HAP-1 (cell line): Measurements from ENCODE around the gene CTSD.

Experiments used
- DNase-seq, 2 experiments: peaks; one replicate each; pipeline ENCODE4 v3.0.0-alpha.2; 2016 to 2020; ENCODE audit warnings: low spot score in 2 of 2
- H3K27me3 ChIP-seq: fragments of 250-450 bp; sonication (Bioruptor Pico); 2 replicates; pipeline ENCODE4 v1.5.1; 2020; ENCODE audit warnings: low read depth, mild to moderate bottlenecking, moderate library complexity
- H3K36me3 ChIP-seq: fragments of 250-450 bp; sonication (Bioruptor Pico); replicated peaks from 2 replicates; pipeline ENCODE4 v1.5.1; 2020; ENCODE audit warnings: mild to moderate bottlenecking
- H3K4me1 ChIP-seq: fragments of 250-450 bp; sonication (Bioruptor Pico); 2 replicates; pipeline ENCODE4 v1.5.1; 2020; ENCODE audit warnings: mild to moderate bottlenecking
- H3K4me3 ChIP-seq: fragments of 250-450 bp; sonication (Bioruptor Pico); 2 replicates; pipeline ENCODE4 v1.5.1; 2020; ENCODE audit warnings: mild to moderate bottlenecking, moderate library complexity
- H3K9me3 ChIP-seq: fragments of 250-450 bp; sonication (Bioruptor Pico); 2 replicates; pipeline ENCODE4 v1.5.1; 2020; ENCODE audit warnings: mild to moderate bottlenecking, moderate library complexity
- in situ Hi-C: fragments of 300-500 bp; cut with MboI; formaldehyde crosslinking; loops from 3 replicates; pipeline ENCODE4 v1.14.3; 2020; ENCODE audit warnings: low sequenced_read_pairs, inconsistent platforms, mixed read lengths

CTSD gene

DNA sequence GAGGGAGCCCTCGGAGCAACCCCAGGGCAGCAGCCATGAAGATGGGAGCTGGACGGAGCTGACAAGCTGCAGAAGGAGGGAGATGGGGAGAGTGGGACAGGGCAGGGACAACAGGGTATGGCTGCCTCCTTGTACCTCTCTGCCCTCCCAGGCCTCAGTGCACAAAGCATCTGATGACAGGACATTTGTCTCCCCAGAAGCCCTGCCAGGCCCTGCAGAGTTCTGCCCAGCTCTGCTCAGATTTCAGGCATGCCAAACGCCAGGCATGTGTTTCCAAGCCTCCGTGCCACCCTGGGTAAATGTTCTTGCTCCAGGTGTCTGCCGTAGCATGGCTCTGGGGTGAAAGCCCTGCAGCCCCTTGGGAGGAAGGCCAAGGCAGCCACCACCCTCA is 12.2 kb downstream of the CTSD start:
- H3K4me1 ChIP-seq: no peaks in the 10 kb centered on the region
- no peak for DNase-seq
- H3K36me3 ChIP-seq: no peaks in the 10 kb centered on the region; the same call in 1 of the 2 replicates
- in situ Hi-C loops: no loop called here
- H3K9me3 ChIP-seq: no peaks in the 10 kb centered on the region
- no peak overlapping the region for H3K4me3 ChIP-seq
- no peaks in the 10 kb centered on the region for H3K27me3 ChIP-seq

DNA sequence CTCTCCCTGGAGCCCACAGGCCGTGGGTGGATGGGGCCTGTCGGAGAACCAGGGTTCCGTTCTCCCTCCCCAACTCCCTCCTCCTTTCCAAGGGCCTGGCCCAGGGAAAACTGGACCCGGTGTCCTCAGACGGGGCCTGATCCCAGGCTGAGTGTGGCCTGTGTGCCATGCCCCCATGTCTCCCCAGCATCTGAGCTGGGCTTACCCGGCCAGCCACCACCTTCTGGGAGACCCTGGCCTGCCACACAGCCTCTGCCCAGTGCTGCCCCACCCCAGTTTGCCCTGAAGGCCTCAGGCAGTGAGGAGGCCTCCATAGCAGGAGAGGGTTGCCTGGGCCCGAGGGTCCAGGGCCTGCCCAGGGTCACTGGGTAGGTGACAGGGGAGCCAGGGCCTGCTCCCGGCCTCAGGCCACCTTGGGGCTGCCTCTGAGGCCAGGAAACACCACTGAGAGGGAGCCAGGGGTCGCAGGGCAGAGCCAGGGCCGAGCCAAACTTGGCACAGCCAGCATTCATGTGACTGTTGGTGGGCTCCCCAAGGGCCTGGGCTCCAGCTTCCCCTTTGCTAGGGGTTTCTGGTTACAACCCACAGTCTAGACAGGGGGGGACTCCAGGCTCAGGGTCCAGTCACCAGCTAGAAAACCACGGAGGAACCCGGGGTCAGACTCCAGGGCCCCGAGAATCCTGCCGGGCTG is 12.7 kb downstream of the CTSD start:
- H3K4me1 ChIP-seq: no peaks in the 10 kb centered on the region
- H3K4me3 ChIP-seq: no peak overlapping the region
- no peaks in the 10 kb centered on the region; the same call in 1 of the 2 replicates for H3K36me3 ChIP-seq
- DNase-seq: no peak
- H3K9me3 ChIP-seq: no peaks in the 10 kb centered on the region
- H3K27me3 ChIP-seq: no peaks in the 10 kb centered on the region
- in situ Hi-C loops: no loop called here

DNA sequence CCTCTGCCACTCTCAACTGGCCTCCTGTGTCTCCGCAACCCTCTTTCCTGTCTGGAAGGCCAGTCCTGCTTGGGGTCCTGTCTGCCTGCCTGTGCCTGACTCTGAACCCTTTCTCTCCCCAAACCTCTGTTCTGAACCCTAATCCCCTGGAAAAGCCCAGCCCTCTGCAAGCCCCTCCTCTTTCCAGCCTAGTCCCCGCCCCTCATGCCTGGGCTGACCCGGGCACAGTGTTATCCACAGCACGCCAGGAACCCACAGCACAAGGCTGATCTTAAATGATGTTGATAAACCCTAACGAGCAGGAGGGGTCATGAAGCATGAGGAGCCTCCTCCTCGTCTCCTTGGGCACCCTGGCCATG is 13.3 kb downstream of the CTSD start, which contains the start of gene IFITM10:
Gene IFITM10 (minus strand): TSS at position 115 of the 359 bp plus-strand sequence. CDS start 153 bp downstream, outside the sequence.
- Histone ChIP-seq H3K9me3 (no peaks in the 10 kb centered on the region), H3K36me3 (no peaks in the 10 kb centered on the region), H3K27me3 (no peaks in the 10 kb centered on the region), H3K4me1 (no peaks in the 10 kb centered on the region), H3K4me3 (no peak within 1 kb of the TSS)
- in situ Hi-C loops: no loop called here
- DNase-seq: no peak

- Histone ChIP-seq H3K4me3 (no peak overlapping the region), H3K4me1 (no peaks in the 10 kb centered on the region), H3K36me3 (no peaks in the 10 kb centered on the region), H3K27me3 (no peaks in the 10 kb centered on the region), H3K9me3 (no peaks in the 10 kb centered on the region)
- no peak for DNase-seq
- in situ Hi-C loops: no loop called here
These were observed 14.1 kb downstream of the CTSD start for GRCh38 chr11:1749395-1750351.

DNA sequence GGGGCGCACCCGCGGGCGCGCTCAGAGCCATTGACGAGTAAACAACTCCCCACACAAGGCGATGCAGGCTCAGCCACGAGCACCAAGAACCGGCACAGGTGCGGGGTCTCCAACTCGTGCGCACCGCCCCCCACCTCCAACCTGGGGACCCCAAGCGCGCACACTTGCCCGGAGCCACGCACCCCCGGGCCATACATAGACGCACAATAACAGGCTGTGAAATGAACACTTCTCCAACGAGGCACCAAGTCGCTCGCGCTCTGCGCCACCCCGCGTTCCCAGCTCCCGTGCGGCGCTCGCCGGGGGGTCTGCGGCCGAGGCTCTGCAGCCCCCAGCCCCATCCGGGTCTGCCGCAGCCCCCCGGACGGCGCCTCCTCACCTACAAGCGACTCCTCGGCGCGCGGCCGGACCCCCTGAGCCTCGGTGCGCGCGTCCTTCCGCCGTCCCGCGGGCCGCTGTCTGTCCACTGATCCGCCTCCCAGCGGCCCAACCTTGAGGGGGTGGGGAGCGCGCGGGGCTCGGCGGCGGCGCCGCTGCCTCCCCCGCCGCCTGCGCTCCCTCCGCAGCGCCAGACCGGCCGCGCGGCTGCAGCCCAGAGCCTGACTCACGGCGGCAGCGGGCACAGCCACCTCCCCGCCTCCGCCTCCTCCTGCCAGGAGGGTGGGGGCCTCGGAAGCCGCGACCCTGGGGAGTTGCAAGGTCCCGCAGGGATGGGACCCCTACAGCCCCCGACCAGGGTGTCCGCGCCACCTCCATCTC is 14.9 kb downstream of the CTSD start:
- Histone ChIP-seq H3K4me3 (no peak overlapping the region), H3K27me3 (no peaks in the 10 kb centered on the region), H3K9me3 (no peaks in the 10 kb centered on the region), H3K36me3 (no peaks in the 10 kb centered on the region), H3K4me1 (no peaks in the 10 kb centered on the region)
- no peak for DNase-seq
- in situ Hi-C loops: no loop called here

- Histone ChIP-seq H3K36me3 (no peaks in the 10 kb centered on the region), H3K9me3 (no peaks in the 10 kb centered on the region), H3K4me3 (no peak overlapping the region), H3K4me1 (no peaks in the 10 kb centered on the region), H3K27me3 (no peaks in the 10 kb centered on the region)
- in situ Hi-C loops: no loop called here
- no peak for DNase-seq
These were observed 15.7 kb downstream of the CTSD start for GRCh38 chr11:1747753-1748635.

- Histone ChIP-seq H3K4me1 (no peaks in the 10 kb centered on the region), H3K9me3 (no peaks in the 10 kb centered on the region), H3K36me3 (no peaks in the 10 kb centered on the region), H3K4me3 (no peak overlapping the region), H3K27me3 (no peaks in the 10 kb centered on the region)
- DNase-seq: no peak
- in situ Hi-C loops: no loop called here
These were observed 16.6 kb downstream of the CTSD start for GRCh38 chr11:1746956-1747752.

- in situ Hi-C loops: no loop called here
- Histone ChIP-seq H3K27me3 (no peaks in the 10 kb centered on the region), H3K36me3 (no peaks in the 10 kb centered on the region), H3K4me3 (no peak overlapping the region), H3K9me3 (no peaks in the 10 kb centered on the region), H3K4me1 (no peaks in the 10 kb centered on the region)
- DNase-seq: no peak
These were observed 17.2 kb downstream of the CTSD start for GRCh38 chr11:1746511-1746931.

- no peak for DNase-seq
- H3K4me1 ChIP-seq: no peaks in the 10 kb centered on the region
- in situ Hi-C loops: no loop called here
- H3K9me3 ChIP-seq: no peaks in the 10 kb centered on the region
- H3K36me3 ChIP-seq: no peaks in the 10 kb centered on the region
- H3K4me3 ChIP-seq: no peak overlapping the region
- H3K27me3 ChIP-seq: no peaks in the 10 kb centered on the region
These were observed 17.9 kb downstream of the CTSD start for GRCh38 chr11:1745701-1746320.

- no peaks in the 10 kb centered on the region for H3K27me3 ChIP-seq
- no peaks in the 10 kb centered on the region for H3K4me1 ChIP-seq
- DNase-seq: no peak
- H3K36me3 ChIP-seq: no peaks in the 10 kb centered on the region
- in situ Hi-C loops: no loop called here
- no peaks in the 10 kb centered on the region for H3K9me3 ChIP-seq
- no peak overlapping the region for H3K4me3 ChIP-seq
These were observed 18.6 kb downstream of the CTSD start for GRCh38 chr11:1744891-1745700.

DNA sequence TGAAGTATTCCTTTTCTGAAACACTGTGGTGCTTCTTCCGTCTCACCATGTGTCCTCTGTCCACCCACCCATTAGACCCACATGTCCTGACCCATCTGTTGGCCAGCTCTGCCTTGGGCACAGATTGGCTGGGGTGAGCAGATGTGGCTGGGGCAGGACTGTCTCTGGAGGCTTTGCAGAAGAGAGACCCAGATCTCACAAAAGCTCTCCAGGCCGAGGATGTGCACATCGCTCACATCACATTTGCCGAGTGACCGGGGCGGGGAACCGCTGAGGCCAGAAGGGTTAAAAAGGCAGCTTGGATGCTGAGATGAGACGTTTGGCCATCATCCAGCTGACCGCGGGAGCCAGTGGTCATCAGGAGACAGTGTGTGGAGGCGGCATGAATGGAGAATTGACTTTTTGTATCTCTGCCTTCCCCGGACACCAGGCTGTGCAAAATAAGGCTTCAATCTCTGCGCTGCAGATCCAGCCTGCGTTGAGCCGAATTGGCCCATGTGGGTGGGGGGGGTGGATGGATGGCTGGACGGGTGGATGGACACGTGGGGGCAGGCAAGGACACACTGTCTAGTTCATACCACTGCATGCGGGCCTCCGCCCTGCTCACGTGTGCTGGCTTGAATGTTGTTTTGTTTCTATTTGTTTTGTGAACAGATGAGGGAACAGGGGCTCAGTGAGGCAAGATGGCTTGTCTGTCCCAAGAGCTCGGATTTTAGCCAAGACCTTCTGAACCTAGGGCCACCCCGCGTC is 19.4 kb downstream of the CTSD start:
- in situ Hi-C loops: no loop called here
- no peaks in the 10 kb centered on the region for H3K27me3 ChIP-seq
- H3K4me3 ChIP-seq: no peak overlapping the region
- H3K4me1 ChIP-seq: no peaks in the 10 kb centered on the region
- no peak for DNase-seq
- H3K9me3 ChIP-seq: no peaks in the 10 kb centered on the region
- no peaks in the 10 kb centered on the region for H3K36me3 ChIP-seq
